Neural progenitor cell (in vitro differentiated cells): Measurements from ENCODE around the gene CCDC183. TPM values are rescaled to one million over a fixed set of nuclear protein-coding genes. Genes with fewer than 3 reads are reported as not detected.

Experiments
- DNase-seq: peaks from one replicate; pipeline ENCODE4 v3.0.0-alpha.2; 2016; ENCODE audit warnings: low spot score
- H2AFZ ChIP-seq: fragments of 200-600 bp; sonication (generic); replicated peaks from 2 replicates; pipeline ENCODE4 v1.6.1; 2016; ENCODE audit warnings: antibody characterized with exemption
- H3F3A ChIP-seq: fragments of 200-600 bp; sonication (generic); 2 replicates; pipeline ENCODE4 v1.6.1; 2016; ENCODE audit warnings: antibody characterized with exemption, low read depth
- H3K27ac ChIP-seq: fragments of 200-600 bp; sonication (generic); 2 replicates; pipeline ENCODE4 v1.5.1; 2016; ENCODE audit warnings: mild to moderate bottlenecking
- H3K27me3 ChIP-seq: fragments of 200-600 bp; sonication (generic); 2 replicates; pipeline ENCODE4 v1.6.1; 2016; ENCODE audit warnings: mild to moderate bottlenecking, moderate library complexity
- H3K36me3 ChIP-seq: fragments of 200-600 bp; sonication (generic); 2 replicates; pipeline ENCODE4 v1.5.1; 2016
- H3K4me1 ChIP-seq: fragments of 200-600 bp; sonication (generic); 2 replicates; pipeline ENCODE4 v1.6.1; 2016; ENCODE audit warnings: mixed run types
- H3K4me2 ChIP-seq: fragments of 200-600 bp; sonication (generic); 2 replicates; pipeline ENCODE4 v1.6.1; 2016
- H3K4me3 ChIP-seq: fragments of 200-600 bp; sonication (generic); 2 replicates; pipeline ENCODE4 v1.5.1; 2016
- H3K79me2 ChIP-seq: fragments of 200-600 bp; sonication (generic); 2 replicates; pipeline ENCODE4 v1.6.1; 2016; ENCODE audit warnings: low read depth
- H3K9ac ChIP-seq: fragments of 200-600 bp; sonication (generic); 2 replicates; pipeline ENCODE4 v1.6.1; 2016
- H3K9me3 ChIP-seq: fragments of 200-600 bp; sonication (generic); 2 replicates; pipeline ENCODE4 v1.5.1; 2016; ENCODE audit warnings: low read depth
- H4K20me1 ChIP-seq: fragments of 200-600 bp; sonication (generic); 2 replicates; pipeline ENCODE4 v1.6.1; 2016; ENCODE audit warnings: low read depth
- H3K27ac Mint-ChIP-seq: 3 replicates; pipeline ENCODE4 v1.8.0; 2021; ENCODE audit warnings: mixed read lengths
- H3K27me3 Mint-ChIP-seq: 2 replicates; pipeline ENCODE4 v1.8.0; 2022; ENCODE audit warnings: low read depth, mild to moderate bottlenecking, inconsistent platforms, moderate library complexity, mixed read lengths; ENCODE audit not compliant: insufficient read depth
- H3K36me3 Mint-ChIP-seq: 3 replicates; pipeline ENCODE4 v1.8.0; 2021; ENCODE audit warnings: mixed read lengths
- H3K4me1 Mint-ChIP-seq: 3 replicates; pipeline ENCODE4 v1.8.0; 2021; ENCODE audit warnings: mixed read lengths
- H3K4me3 Mint-ChIP-seq: 3 replicates; pipeline ENCODE4 v1.8.0; 2021; ENCODE audit warnings: mild to moderate bottlenecking, moderate library complexity, mixed read lengths
- H3K9me3 Mint-ChIP-seq: 3 replicates; pipeline ENCODE4 v1.8.0; 2020; ENCODE audit warnings: mixed read lengths
- CTCF ChIP-seq: fragments of 200-600 bp; sonication (generic); IDR thresholded peaks from 2 replicates; pipeline ENCODE4 v1.5.1; 2017; ENCODE audit warnings: antibody characterized with exemption, mild to moderate bottlenecking
- EZH2 ChIP-seq: fragments of 200-600 bp; sonication (generic); IDR thresholded peaks from 2 replicates; pipeline ENCODE4 v1.6.1; 2017; ENCODE audit warnings: antibody characterized with exemption, mild to moderate bottlenecking, moderate library complexity
- EZH2phosphoT487 ChIP-seq: fragments of 200-600 bp; sonication (generic); IDR thresholded peaks from 2 replicates; pipeline ENCODE4 v1.6.1; 2017; ENCODE audit warnings: antibody characterized with exemption
- total RNA-seq: library from RNA; depleted of rRNA; stranded (reverse); fragments of >200 nt; gene quantifications from 2 replicates; pipeline ENCODE4 v1.2.3, GENCODE V29; 2015; ENCODE audit warnings: low replicate concordance

The CCDC183 gene
- total RNA-seq, 1 donor from 2014 or later, result 0.84 TPM

GRCh38 chr9:136798708-136799078, 2.6 kb downstream of the CCDC183 start:
- Histone ChIP-seq H3K27me3 (peaks cover 26% of the 10 kb centered on the region), H3K4me1 (peaks cover 29% of the 10 kb centered on the region), H3K9ac (no peak overlapping the region), H3K36me3 (no peaks in the 10 kb centered on the region), H3K4me2 (no peak overlapping the region), H3K4me3 (no peak overlapping the region), H2AFZ (no peak overlapping the region), H3K79me2 (no peaks in the 10 kb centered on the region), H3K9me3 (no peaks in the 10 kb centered on the region), H4K20me1 (no peaks in the 10 kb centered on the region), H3K27ac (no peak overlapping the region), H3F3A (peaks cover 41% of the 10 kb centered on the region)
- H3K9me3 Mint-ChIP-seq, result no peaks in the 10 kb centered on the region
- H3K36me3 Mint-ChIP-seq, result no peaks in the 10 kb centered on the region
- H3K4me1 Mint-ChIP-seq, result peaks cover 36% of the 10 kb centered on the region
- no peak for DNase-seq
- TF ChIP-seq EZH2, result no peak
- TF ChIP-seq EZH2phosphoT487, result no peak
- no peak for TF ChIP-seq CTCF
- H3K27ac Mint-ChIP-seq, result no peak overlapping the region
- no peak overlapping the region for H3K4me3 Mint-ChIP-seq
- peaks cover 14% of the 10 kb centered on the region for H3K27me3 Mint-ChIP-seq

GRCh38 chr9:136799079-136799853, 3.1 kb downstream of the CCDC183 start:
- Histone ChIP-seq H4K20me1 (no peaks in the 10 kb centered on the region), H3F3A (peaks cover 41% of the 10 kb centered on the region), H3K27ac (no peak overlapping the region), H3K36me3 (no peaks in the 10 kb centered on the region), H3K27me3 (peaks cover 26% of the 10 kb centered on the region), H3K4me3 (peak overlapping the region; percentile 60), H2AFZ (no peak overlapping the region), H3K9me3 (no peaks in the 10 kb centered on the region), H3K9ac (no peak overlapping the region), H3K79me2 (no peaks in the 10 kb centered on the region), H3K4me2 (peak overlapping the region; percentile 86), H3K4me1 (peaks cover 29% of the 10 kb centered on the region)
- Mint-ChIP-seq H3K27ac (no peak overlapping the region), H3K9me3 (no peaks in the 10 kb centered on the region), H3K4me3 (peak overlapping the region; percentile 27), H3K4me1 (peaks cover 38% of the 10 kb centered on the region), H3K27me3 (peaks cover 14% of the 10 kb centered on the region), H3K36me3 (peaks cover 3% of the 10 kb centered on the region)
- peak; percentile 52 for DNase-seq
- TF ChIP-seq EZH2phosphoT487 (no peak), CTCF (no peak)

- Mint-ChIP-seq H3K4me1 (peaks cover 36% of the 10 kb centered on the region), H3K27ac (no peak overlapping the region), H3K4me3 (peak overlapping the region; percentile 89), H3K27me3 (peaks cover 14% of the 10 kb centered on the region), H3K9me3 (no peaks in the 10 kb centered on the region), H3K36me3 (peaks cover 3% of the 10 kb centered on the region)
- Histone ChIP-seq H3K79me2 (no peaks in the 10 kb centered on the region), H3K27me3 (peaks cover 26% of the 10 kb centered on the region), H3K27ac (no peak overlapping the region), H4K20me1 (no peaks in the 10 kb centered on the region), H3K9me3 (no peaks in the 10 kb centered on the region), H3K9ac (no peak overlapping the region), H3K4me3 (peak overlapping the region; percentile 60), H3K4me2 (peak overlapping the region; percentile 86), H3K4me1 (peaks cover 29% of the 10 kb centered on the region), H2AFZ (peak overlapping the region; percentile 91), H3K36me3 (no peaks in the 10 kb centered on the region), H3F3A (peaks cover 41% of the 10 kb centered on the region)
- peak; percentile 97 for DNase-seq
- TF ChIP-seq EZH2phosphoT487 (no peak), CTCF (peak; percentile 5)
These were observed 3.9 kb downstream of the CCDC183 start for GRCh38 chr9:136799854-136800657.
